GM12878 (cell line): ENCODE results near the gene WDHD1.

Source experiments
- EP300 ChIP-seq, 2 experiments: fragments of 150-350 bp in 1 of 2; IDR thresholded peaks; 2 replicates each; pipeline ENCODE4 v1.6.1; 2011 to 2012; ENCODE audit warnings: low read depth in 2 of 2, low read length in 2 of 2, borderline replicate concordance in 1 of 2, improper control_type of control experiment in 1 of 2, inconsistent platforms in 1 of 2; ENCODE audit not compliant: control insufficient read depth in 1 of 2
- EZH2 ChIP-seq: IDR thresholded peaks from 2 replicates; pipeline ENCODE4 v1.6.1; 2012; ENCODE audit warnings: low read depth, mild to moderate bottlenecking, control low read depth, inconsistent platforms, low read length, borderline replicate concordance; ENCODE audit not compliant: control insufficient read depth
- GATAD2B ChIP-seq: fragments of 450-650 bp; conservative IDR thresholded peaks from 2 replicates; pipeline ENCODE4 v1.6.1; 2017; ENCODE audit warnings: low read depth, mild to moderate bottlenecking, moderate library complexity
- POLR2AphosphoS5 ChIP-seq: IDR thresholded peaks from 2 replicates; pipeline ENCODE4 v1.6.1; 2011; ENCODE audit warnings: mild to moderate bottlenecking, low read length, inconsistent platforms
- SIN3A ChIP-seq: IDR thresholded peaks from 2 replicates; pipeline ENCODE4 v1.6.1; 2012; ENCODE audit warnings: low read depth, low read length, improper control_type of control experiment
- TF ChIP-seq, protein P1 (sequence below): IDR thresholded peaks from 2 replicates; pipeline ENCODE4 v1.6.1; 2011; ENCODE audit warnings: low read depth, mild to moderate bottlenecking, low read length, moderate library complexity, borderline replicate concordance; ENCODE audit errors: extremely low read depth
- TF ChIP-seq, protein P2 (sequence below): IDR thresholded peaks from 2 replicates; pipeline ENCODE4 v1.6.1; 2011; ENCODE audit warnings: borderline replicate concordance, low read depth, mild to moderate bottlenecking, moderate library complexity, mixed read lengths, low read length; ENCODE audit not compliant: insufficient read depth; ENCODE audit errors: extremely low read length

DNA sequence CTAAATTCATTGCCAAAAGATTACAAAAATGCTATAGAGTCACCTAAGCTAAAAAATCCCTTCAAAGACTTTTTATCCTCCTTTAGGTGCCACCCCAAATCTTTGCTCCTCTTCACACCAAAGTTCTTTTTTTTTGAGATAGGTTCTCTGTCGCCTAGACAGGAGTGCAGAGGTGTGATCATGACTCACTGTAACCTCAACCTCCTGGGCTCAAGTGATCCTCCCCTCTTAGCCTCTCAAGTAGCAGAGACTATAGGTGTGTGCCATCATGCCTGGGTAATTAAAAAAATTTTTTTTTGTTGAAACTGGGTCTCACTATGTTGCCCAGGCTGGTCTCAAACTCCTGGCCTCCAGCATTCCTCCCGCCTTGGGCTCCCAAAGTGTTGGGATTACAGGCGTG, 47.9 kb downstream of the WDHD1 start:
- TF ChIP-seq EP300 (IDR thresholded peaks at IDR 0.05; ENCODE audit: borderline replicate concordance in 1 of 2, control insufficient read depth in 1 of 2, low read depth in 2 of 2, low read length in 2 of 2), result no peak
- TF ChIP-seq, protein P1, sequence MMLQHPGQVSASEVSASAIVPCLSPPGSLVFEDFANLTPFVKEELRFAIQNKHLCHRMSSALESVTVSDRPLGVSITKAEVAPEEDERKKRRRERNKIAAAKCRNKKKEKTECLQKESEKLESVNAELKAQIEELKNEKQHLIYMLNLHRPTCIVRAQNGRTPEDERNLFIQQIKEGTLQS, result no peak
- no peak for TF ChIP-seq EZH2
- TF ChIP-seq, protein P2, sequence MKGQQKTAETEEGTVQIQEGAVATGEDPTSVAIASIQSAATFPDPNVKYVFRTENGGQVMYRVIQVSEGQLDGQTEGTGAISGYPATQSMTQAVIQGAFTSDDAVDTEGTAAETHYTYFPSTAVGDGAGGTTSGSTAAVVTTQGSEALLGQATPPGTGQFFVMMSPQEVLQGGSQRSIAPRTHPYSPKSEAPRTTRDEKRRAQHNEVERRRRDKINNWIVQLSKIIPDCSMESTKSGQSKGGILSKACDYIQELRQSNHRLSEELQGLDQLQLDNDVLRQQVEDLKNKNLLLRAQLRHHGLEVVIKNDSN, result no peak
- no peak for TF ChIP-seq SIN3A
- no peak for TF ChIP-seq POLR2AphosphoS5
- TF ChIP-seq GATAD2B, result no peak
